CD4-positive, CD25-positive, alpha-beta regulatory T cell (primary cell): ENCODE measurements around the gene CBY2. TPM values are rescaled to one million over a fixed set of nuclear protein-coding genes. Genes with fewer than 3 reads are reported as not detected.

ENCODE experiments used
- ATAC-seq, 2 donors: fragments of 150-1000 bp; cut with Tn5 transposase; one replicate each; pipeline ENCODE4 v1.10.0; 2021; ENCODE audit warnings: low read depth in 2 of 2, moderate number of reproducible peaks in 2 of 2, moderate library complexity in 1 of 2
- DNase-seq, 3 donors: peaks; one replicate each; pipeline versions ENCODE4 v3.0.0 to v3.0.0-alpha.2; 2012 to 2022; ENCODE audit warnings: mixed read lengths in 1 of 3
- H3K27ac ChIP-seq: one replicate; pipeline ENCODE4 v1.7.0; 2013; ENCODE audit warnings: mild to moderate bottlenecking, low read length; ENCODE audit not compliant: insufficient read depth, poor library complexity, severe bottlenecking
- H3K27me3 ChIP-seq: one replicate; pipeline ENCODE4 v1.7.0; 2013; ENCODE audit warnings: low read length; ENCODE audit not compliant: control insufficient read depth, insufficient read depth
- H3K36me3 ChIP-seq: one replicate; pipeline ENCODE4 v1.7.0; 2013; ENCODE audit warnings: mild to moderate bottlenecking, low read length, moderate library complexity; ENCODE audit not compliant: control insufficient read depth, insufficient read depth
- H3K4me1 ChIP-seq: 2 replicates; pipeline ENCODE4 v1.7.0; 2013; ENCODE audit warnings: mild to moderate bottlenecking, low read length; ENCODE audit not compliant: insufficient read depth, control insufficient read depth, poor library complexity, severe bottlenecking
- H3K4me3 ChIP-seq: one replicate; pipeline ENCODE4 v1.7.0; 2013; ENCODE audit warnings: low read depth, mild to moderate bottlenecking, low read length, moderate library complexity
- H3K9me3 ChIP-seq, 2 experiments: 1 replicate in 1 of 2; 2 replicates in 1 of 2; pipeline ENCODE4 v1.7.0; 2013; ENCODE audit warnings: low read length in 2 of 2, mild to moderate bottlenecking in 1 of 2, moderate library complexity in 1 of 2; ENCODE audit not compliant: control insufficient read depth in 2 of 2
- H3K27ac Mint-ChIP-seq, 3 donors: one replicate each; pipeline ENCODE4 v1.8.0; 2020 to 2022; ENCODE audit warnings: mild to moderate bottlenecking in 3 of 3, mixed read lengths in 3 of 3, moderate library complexity in 2 of 3
- H3K27me3 Mint-ChIP-seq: one replicate; pipeline ENCODE4 v1.8.0; 2022; ENCODE audit warnings: mild to moderate bottlenecking, mixed read lengths
- H3K36me3 Mint-ChIP-seq: one replicate; pipeline ENCODE4 v1.8.0; 2020; ENCODE audit warnings: mixed read lengths
- H3K4me1 Mint-ChIP-seq, 4 donors: one replicate each; pipeline ENCODE4 v1.8.0; 2020 to 2022; ENCODE audit warnings: mixed read lengths in 4 of 4, mild to moderate bottlenecking in 1 of 4
- H3K4me3 Mint-ChIP-seq, 4 donors: one replicate each; pipeline ENCODE4 v1.8.0; 2020 to 2022; ENCODE audit warnings: mild to moderate bottlenecking in 4 of 4, mixed read lengths in 4 of 4, moderate library complexity in 3 of 4
- H3K9me3 Mint-ChIP-seq, 7 donors: one replicate each; pipeline ENCODE4 v1.8.0; 2020 to 2022; ENCODE audit warnings: mixed read lengths in 7 of 7, mild to moderate bottlenecking in 3 of 7, moderate library complexity in 2 of 7
- polyA plus RNA-seq, 4 donors: library from polyadenylated mRNA; unstranded; fragments of 300-500 nt; fragmentation: Illumina TruSeq; gene quantifications; one replicate each; pipeline ENCODE4 v1.2.3, GENCODE V29; 2021
- total RNA-seq: library from RNA; stranded (reverse); gene quantifications from one replicate; pipeline ENCODE4 v1.2.3, GENCODE V29; 2022

CBY2 gene
- total and polyA plus RNA-seq, 5 donors from 2014 or later = 0.16 to 0.96 (median 0.40) TPM

GRCh38 chr13:45732916-45733315 is 30.8 kb downstream of the CBY2 start:
- DNase-seq (no peak), ATAC-seq (no peak)
- no peaks in the 10 kb centered on the region for H3K4me1 ChIP-seq
- no peak overlapping the region for H3K27ac Mint-ChIP-seq
- H3K27ac ChIP-seq = no peak overlapping the region
- H3K36me3 ChIP-seq = no peaks in the 10 kb centered on the region
- no peak overlapping the region for H3K4me3 Mint-ChIP-seq
- H3K4me3 ChIP-seq = no peak overlapping the region
- H3K27me3 ChIP-seq = no peaks in the 10 kb centered on the region
- H3K9me3 Mint-ChIP-seq = peaks cover 0 to 3% (median 0%) of the 10 kb centered on the region in 7 donors
- no peaks in the 10 kb centered on the region for H3K27me3 Mint-ChIP-seq
- H3K36me3 Mint-ChIP-seq = no peaks in the 10 kb centered on the region
- H3K4me1 Mint-ChIP-seq = no peaks in the 10 kb centered on the region
- no peaks in the 10 kb centered on the region for H3K9me3 ChIP-seq

DNA sequence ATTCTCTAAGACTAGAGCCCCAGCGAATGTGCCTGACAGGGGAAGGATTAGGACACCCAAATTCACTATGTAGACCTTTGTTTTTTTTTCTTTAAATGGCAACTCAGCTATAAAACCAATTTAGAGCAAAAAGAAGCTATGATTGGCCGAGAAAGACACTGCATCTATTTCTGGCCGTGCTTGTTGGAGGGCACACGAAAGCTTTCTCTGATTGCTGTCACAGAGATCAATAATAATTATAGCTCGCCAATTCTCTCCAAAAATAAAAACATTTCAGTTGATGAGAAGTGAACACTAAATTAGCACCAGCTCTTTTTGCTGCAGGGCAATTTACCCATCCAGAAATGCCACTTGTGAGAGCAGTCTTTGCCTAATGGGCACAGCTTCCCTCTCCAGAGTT is 31.2 kb downstream of the CBY2 start:
- no peaks in the 10 kb centered on the region for H3K9me3 ChIP-seq
- ATAC-seq (no peak), DNase-seq (no peak)
- Mint-ChIP-seq H3K9me3 (peaks cover 0 to 3% (median 0%) of the 10 kb centered on the region in 7 donors), H3K4me1 (no peaks in the 10 kb centered on the region), H3K36me3 (no peaks in the 10 kb centered on the region), H3K4me3 (no peak overlapping the region), H3K27me3 (no peaks in the 10 kb centered on the region), H3K27ac (no peak overlapping the region)
- no peaks in the 10 kb centered on the region for H3K36me3 ChIP-seq
- no peaks in the 10 kb centered on the region for H3K27me3 ChIP-seq
- H3K4me1 ChIP-seq = no peaks in the 10 kb centered on the region
- H3K27ac ChIP-seq = no peak overlapping the region
- no peak overlapping the region for H3K4me3 ChIP-seq

- ATAC-seq = no peak
- Histone ChIP-seq H3K27ac (no peak overlapping the region), H3K36me3 (no peaks in the 10 kb centered on the region), H3K27me3 (no peaks in the 10 kb centered on the region), H3K4me1 (no peaks in the 10 kb centered on the region), H3K4me3 (no peak overlapping the region), H3K9me3 (no peaks in the 10 kb centered on the region)
- Mint-ChIP-seq H3K27me3 (peaks cover 5% of the 10 kb centered on the region), H3K36me3 (no peaks in the 10 kb centered on the region), H3K9me3 (peaks cover 0 to 3% (median 0%) of the 10 kb centered on the region in 7 donors), H3K27ac (no peak overlapping the region), H3K4me1 (no peaks in the 10 kb centered on the region), H3K4me3 (no peak overlapping the region)
- DNase-seq = peak in 1 of 3 donors; percentile 18
Measured at GRCh38 chr13:45737571-45738017, 35.5 kb downstream of the CBY2 start.

- Mint-ChIP-seq H3K9me3 (peaks cover 0 to 1% (median 0%) of the 10 kb centered on the region in 7 donors), H3K27me3 (peaks cover 14% of the 10 kb centered on the region), H3K36me3 (no peaks in the 10 kb centered on the region), H3K4me1 (peaks cover 0 to 2% (median 0%) of the 10 kb centered on the region in 4 donors), H3K4me3 (no peak overlapping the region), H3K27ac (no peak overlapping the region)
- Histone ChIP-seq H3K27ac (no peak overlapping the region), H3K27me3 (no peaks in the 10 kb centered on the region), H3K9me3 (no peaks in the 10 kb centered on the region), H3K4me3 (no peak overlapping the region), H3K4me1 (no peaks in the 10 kb centered on the region), H3K36me3 (no peaks in the 10 kb centered on the region)
- ATAC-seq (no peak), DNase-seq (no peak)
Measured at GRCh38 chr13:45742985-45743384, 40.9 kb downstream of the CBY2 start.

- Histone ChIP-seq H3K27me3 (no peaks in the 10 kb centered on the region), H3K4me3 (no peak overlapping the region), H3K27ac (no peak overlapping the region), H3K4me1 (no peaks in the 10 kb centered on the region), H3K9me3 (no peaks in the 10 kb centered on the region), H3K36me3 (no peaks in the 10 kb centered on the region)
- ATAC-seq = no peak
- peaks cover 0 to 1% (median 0%) of the 10 kb centered on the region in 7 donors for H3K9me3 Mint-ChIP-seq
- H3K27me3 Mint-ChIP-seq = peaks cover 14% of the 10 kb centered on the region
- no peak overlapping the region for H3K27ac Mint-ChIP-seq
- H3K4me1 Mint-ChIP-seq = peaks cover 0 to 2% (median 0%) of the 10 kb centered on the region in 4 donors
- no peak overlapping the region for H3K4me3 Mint-ChIP-seq
- no peaks in the 10 kb centered on the region for H3K36me3 Mint-ChIP-seq
- DNase-seq = no peak
Measured at GRCh38 chr13:45744979-45745378, 42.9 kb downstream of the CBY2 start.

DNA sequence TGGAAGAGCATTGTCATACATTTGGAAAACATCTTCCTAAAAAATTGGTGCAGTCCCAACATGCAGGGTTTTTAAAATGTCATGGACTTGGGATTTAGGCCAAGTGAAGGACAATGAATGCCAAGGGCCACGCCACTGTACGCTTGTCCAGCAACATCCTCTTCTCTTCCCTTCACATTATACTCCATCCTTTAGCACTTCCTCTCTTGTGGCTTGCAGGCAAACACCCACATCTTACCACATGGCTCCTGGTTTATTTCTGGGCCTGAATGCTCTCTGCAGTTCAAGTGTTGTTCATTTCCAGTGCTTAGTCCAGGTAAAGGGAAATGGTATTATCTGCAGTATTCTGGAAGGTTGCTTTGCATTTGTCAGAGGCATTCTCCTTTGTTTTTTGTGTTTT is 45.0 kb downstream of the CBY2 start:
- Mint-ChIP-seq H3K4me1 (peaks cover 0 to 2% (median 0%) of the 10 kb centered on the region in 4 donors), H3K9me3 (peaks cover 0 to 1% (median 0%) of the 10 kb centered on the region in 7 donors), H3K27ac (no peak overlapping the region), H3K27me3 (peaks cover 16% of the 10 kb centered on the region), H3K4me3 (no peak overlapping the region), H3K36me3 (no peaks in the 10 kb centered on the region)
- Histone ChIP-seq H3K27me3 (no peaks in the 10 kb centered on the region), H3K9me3 (no peaks in the 10 kb centered on the region), H3K4me1 (no peaks in the 10 kb centered on the region), H3K27ac (no peak overlapping the region), H3K36me3 (no peaks in the 10 kb centered on the region), H3K4me3 (no peak overlapping the region)
- ATAC-seq = no peak
- DNase-seq = no peak

GRCh38 chr13:45748941-45749759 is 47.0 kb downstream of the CBY2 start:
- Histone ChIP-seq H3K9me3 (no peaks in the 10 kb centered on the region), H3K27ac (no peak overlapping the region), H3K4me1 (no peaks in the 10 kb centered on the region), H3K4me3 (no peak overlapping the region), H3K36me3 (no peaks in the 10 kb centered on the region), H3K27me3 (no peaks in the 10 kb centered on the region)
- no peak overlapping the region for H3K27ac Mint-ChIP-seq
- peaks cover 16% of the 10 kb centered on the region for H3K27me3 Mint-ChIP-seq
- H3K4me1 Mint-ChIP-seq = peaks cover 0 to 2% (median 0%) of the 10 kb centered on the region in 4 donors
- no peak overlapping the region for H3K4me3 Mint-ChIP-seq
- ATAC-seq = no peak
- H3K36me3 Mint-ChIP-seq = no peaks in the 10 kb centered on the region
- no peak for DNase-seq
- peaks cover 0 to 2% (median 0%) of the 10 kb centered on the region in 7 donors for H3K9me3 Mint-ChIP-seq

DNA sequence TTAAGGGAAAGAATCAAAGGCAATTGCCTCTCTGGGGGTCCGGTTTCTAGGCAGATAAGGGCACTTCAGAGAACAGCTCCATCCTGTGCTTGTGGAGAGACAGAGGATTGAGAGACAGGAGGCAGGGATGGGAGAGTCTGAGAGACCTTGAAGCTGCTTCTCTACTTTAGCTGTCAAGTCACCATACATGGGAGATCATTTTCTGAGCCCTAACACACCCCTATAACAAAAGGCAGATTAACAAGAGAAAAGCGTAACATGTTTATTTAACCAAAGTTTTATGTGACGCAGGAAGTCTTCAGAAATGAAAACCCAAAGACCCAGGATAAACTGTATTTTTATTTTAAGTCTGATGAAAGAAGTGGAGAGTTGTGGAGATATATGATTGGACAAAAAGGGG is 48.4 kb downstream of the CBY2 start:
- no peak overlapping the region for H3K27ac ChIP-seq
- no peak for DNase-seq
- Mint-ChIP-seq H3K9me3 (peaks cover 0 to 2% (median 0%) of the 10 kb centered on the region in 7 donors), H3K4me1 (no peaks in the 10 kb centered on the region), H3K4me3 (no peak overlapping the region), H3K36me3 (no peaks in the 10 kb centered on the region), H3K27me3 (peaks cover 16% of the 10 kb centered on the region), H3K27ac (no peak overlapping the region)
- H3K4me3 ChIP-seq = no peak overlapping the region
- H3K27me3 ChIP-seq = no peaks in the 10 kb centered on the region
- no peaks in the 10 kb centered on the region for H3K36me3 ChIP-seq
- no peaks in the 10 kb centered on the region for H3K4me1 ChIP-seq
- ATAC-seq = no peak
- H3K9me3 ChIP-seq = no peaks in the 10 kb centered on the region
